Left lung (tissue), 10 donors: Measurements from ENCODE around the gene EML4. TPM values are rescaled to one million over a fixed set of nuclear protein-coding genes. Genes with fewer than 3 reads are reported as not detected.

Experiments used
- ATAC-seq: fragments of 200-7000 bp; cut with Tn5 transposase; one replicate; pipeline ENCODE4 v1.9.1; 2020; ENCODE audit warnings: moderate library complexity
- DNase-seq, 4 donors: peaks; one replicate each; pipeline ENCODE4 v3.0.0-alpha.2; 2013 to 2020
- H3K27ac ChIP-seq, 2 donors: fragments of 200-600 bp; sonication (generic) in 1 of 2; one replicate each; pipeline versions ENCODE4 v1.5.0 to v1.8.0; 2020 to 2021
- H3K27me3 ChIP-seq, 2 donors: fragments of 200-600 bp; sonication (generic) in 1 of 2; one replicate each; pipeline versions ENCODE4 v1.5.0 to v1.8.0; 2020 to 2021
- H3K36me3 ChIP-seq, 2 donors: fragments of 200-600 bp; sonication (generic) in 1 of 2; one replicate each; pipeline versions ENCODE4 v1.5.0 to v1.8.0; 2020 to 2021
- H3K4me1 ChIP-seq, 2 donors: fragments of 200-600 bp; one replicate each; pipeline ENCODE4 v1.8.0; 2021
- H3K4me3 ChIP-seq, 2 donors: fragments of 200-600 bp; sonication (generic) in 1 of 2; one replicate each; pipeline versions ENCODE4 v1.5.0 to v1.8.0; 2020 to 2021; ENCODE audit warnings: mild to moderate bottlenecking in 1 of 2
- H3K9me3 ChIP-seq, 2 donors: fragments of 200-600 bp; sonication (generic) in 1 of 2; one replicate each; pipeline versions ENCODE4 v1.5.0 to v1.8.0; 2020 to 2021
- intact Hi-C, 2 donors: fragments of 100-400 bp; cut with DNase I; formaldehyde crosslinking; loops; one replicate each; pipeline versions ENCODE4 v1.11.2 to v1.14.2; 2022
- polyA plus RNA-seq, 6 donors: library from polyadenylated mRNA; unstranded; fragments of 120-200 nt; gene quantifications; one replicate each; pipeline ENCODE4 v1.2.1, GENCODE V29; 2013; ENCODE audit not compliant: insufficient read length in 6 of 6
- total RNA-seq, 2 donors: library from RNA; stranded (reverse); fragmentation: NEBNext Ultra II Directional; extraction: Animal tissue kit (Norgen Biotek cat#: 25700); gene quantifications; one replicate each; pipeline ENCODE4 v1.2.1, GENCODE V29; 2021
- TF ChIP-seq, protein P1 (sequence below), 2 donors: fragments of 200-600 bp; sonication (generic) in 1 of 2; IDR thresholded peaks; one replicate each; pipeline versions ENCODE4 v1.5.0 to v1.8.0; 2021; ENCODE audit warnings: antibody characterized with exemption in 2 of 2
- donor health status: DM: no; HTN: yes; CAD: no.
- donor health status: DM: no; HTN: no; CAD: no.

EML4 gene
- total and polyA plus RNA-seq, 8 donors: 77.5 to 110 (median 89.5) TPM

DNA sequence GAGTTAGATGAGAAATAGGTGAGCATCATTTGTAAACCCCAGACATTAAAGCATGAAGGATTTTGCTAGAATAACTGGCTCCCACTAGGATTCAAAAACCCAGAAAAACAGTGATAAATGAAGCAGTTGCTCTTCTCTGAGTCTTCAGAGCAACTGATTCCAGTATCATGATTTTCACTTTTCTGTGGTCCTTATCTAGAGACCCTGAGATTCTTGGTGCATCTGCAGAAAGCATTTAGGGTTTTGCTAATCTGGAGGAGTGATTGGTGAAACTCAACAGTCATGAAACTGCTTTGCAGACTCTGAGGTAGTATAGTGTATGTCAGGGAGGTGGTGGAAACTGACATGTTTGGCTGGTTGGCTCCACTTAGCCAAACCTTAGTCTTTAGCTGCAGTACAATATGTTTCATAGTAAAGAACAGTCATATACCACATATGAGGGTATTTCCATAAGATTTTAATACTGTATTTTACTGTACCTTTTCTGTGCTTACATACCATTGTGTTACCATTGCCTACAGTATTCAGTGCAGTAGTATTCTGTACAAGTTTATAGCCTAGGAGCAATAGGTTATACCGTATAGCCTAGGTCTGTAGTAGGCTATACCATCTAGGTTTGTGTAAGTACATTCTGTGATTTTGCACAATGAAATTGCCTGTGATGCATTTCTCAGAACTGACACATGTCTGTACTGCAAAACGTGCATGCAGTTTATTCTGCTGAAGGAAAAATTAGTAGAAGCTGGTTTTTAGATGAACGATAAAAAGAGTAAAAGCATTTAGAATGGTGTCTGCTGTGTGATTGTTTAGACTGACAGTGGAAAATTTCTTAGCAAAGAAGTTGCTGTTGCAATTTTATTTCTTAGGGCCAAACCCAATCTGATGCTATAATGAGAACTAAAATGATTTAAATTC lies 23.8 kb downstream of the EML4 start:
- intact Hi-C loops: no loop called here
- Histone ChIP-seq H3K27ac (peak overlapping the region; percentile 37 to 41), H3K4me1 (peaks cover 24 to 48% of the 10 kb centered on the region in 2 donors), H3K27me3 (no peaks in the 10 kb centered on the region), H3K4me3 (no peak overlapping the region), H3K36me3 (no peaks in the 10 kb centered on the region), H3K9me3 (no peaks in the 10 kb centered on the region)
- ATAC-seq (no peak), DNase-seq (no peak)
- TF ChIP-seq, protein P1, sequence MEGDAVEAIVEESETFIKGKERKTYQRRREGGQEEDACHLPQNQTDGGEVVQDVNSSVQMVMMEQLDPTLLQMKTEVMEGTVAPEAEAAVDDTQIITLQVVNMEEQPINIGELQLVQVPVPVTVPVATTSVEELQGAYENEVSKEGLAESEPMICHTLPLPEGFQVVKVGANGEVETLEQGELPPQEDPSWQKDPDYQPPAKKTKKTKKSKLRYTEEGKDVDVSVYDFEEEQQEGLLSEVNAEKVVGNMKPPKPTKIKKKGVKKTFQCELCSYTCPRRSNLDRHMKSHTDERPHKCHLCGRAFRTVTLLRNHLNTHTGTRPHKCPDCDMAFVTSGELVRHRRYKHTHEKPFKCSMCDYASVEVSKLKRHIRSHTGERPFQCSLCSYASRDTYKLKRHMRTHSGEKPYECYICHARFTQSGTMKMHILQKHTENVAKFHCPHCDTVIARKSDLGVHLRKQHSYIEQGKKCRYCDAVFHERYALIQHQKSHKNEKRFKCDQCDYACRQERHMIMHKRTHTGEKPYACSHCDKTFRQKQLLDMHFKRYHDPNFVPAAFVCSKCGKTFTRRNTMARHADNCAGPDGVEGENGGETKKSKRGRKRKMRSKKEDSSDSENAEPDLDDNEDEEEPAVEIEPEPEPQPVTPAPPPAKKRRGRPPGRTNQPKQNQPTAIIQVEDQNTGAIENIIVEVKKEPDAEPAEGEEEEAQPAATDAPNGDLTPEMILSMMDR (IDR thresholded peaks at IDR 0.05): no peak

DNA sequence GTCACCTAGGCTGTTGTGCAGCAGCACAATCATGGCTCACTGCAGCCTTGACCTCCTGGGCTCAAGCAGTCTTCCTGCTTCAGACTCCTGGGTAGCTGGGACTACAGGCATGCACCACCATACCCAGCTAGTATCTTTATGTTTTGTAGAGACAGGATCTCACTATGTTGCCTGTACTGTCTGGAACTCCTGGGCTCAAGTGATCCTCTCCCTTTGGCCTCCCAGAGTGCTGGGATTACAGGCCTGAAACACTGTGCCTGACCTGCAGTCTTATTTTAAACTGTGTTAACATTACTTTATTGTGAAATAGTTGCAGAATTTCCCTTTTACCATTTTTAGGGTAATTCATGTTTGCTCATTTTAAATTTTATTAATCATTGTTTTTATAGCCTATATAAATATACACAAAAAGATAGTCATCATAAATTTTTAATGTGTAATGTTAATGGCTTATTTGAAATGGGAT lies 24.6 kb downstream of the EML4 start:
- Histone ChIP-seq H3K4me1 (peaks cover 24 to 54% of the 10 kb centered on the region in 2 donors), H3K27me3 (no peaks in the 10 kb centered on the region)
- peak; percentile 41 for ATAC-seq

DNA sequence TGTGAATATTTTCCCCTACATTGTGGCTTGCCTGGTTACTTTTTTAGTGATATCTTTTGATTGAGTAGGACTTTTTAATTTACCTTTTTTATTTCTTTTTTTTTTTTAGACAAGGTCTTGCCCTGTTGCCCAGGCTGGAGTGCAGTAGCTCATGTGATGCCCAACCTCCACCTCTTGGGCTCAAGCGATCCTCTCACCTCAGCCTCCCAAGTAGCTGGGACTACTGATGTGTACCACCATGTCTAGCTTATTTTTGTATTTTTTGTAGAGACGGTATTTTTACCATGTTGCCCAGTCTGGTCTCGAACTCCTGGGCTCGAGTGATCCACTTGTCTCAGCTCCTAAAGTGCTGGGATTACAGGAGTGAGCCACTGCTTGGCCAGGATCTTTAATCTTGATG lies 25.3 kb downstream of the EML4 start:
- Histone ChIP-seq H3K4me3 (no peak overlapping the region), H3K4me1 (peaks cover 24 to 61% of the 10 kb centered on the region in 2 donors), H3K36me3 (no peaks in the 10 kb centered on the region), H3K27ac (peak overlapping the region in 1 of 2 donors; percentile 37), H3K27me3 (no peaks in the 10 kb centered on the region), H3K9me3 (no peaks in the 10 kb centered on the region)
- intact Hi-C loops: no loop called here
- DNase-seq (no peak), ATAC-seq (no peak)
- TF ChIP-seq, protein P1 (IDR thresholded peaks at IDR 0.05): no peak

More for the DNA sequence above, 24.6 kb downstream of the EML4 start:
- no peak overlapping the region for H3K4me3 ChIP-seq
- H3K27ac ChIP-seq: peak overlapping the region; percentile 37 to 41
- DNase-seq: no peak
- intact Hi-C loops: no loop called here
- H3K9me3 ChIP-seq: no peaks in the 10 kb centered on the region
- TF ChIP-seq, protein P1 (IDR thresholded peaks at IDR 0.05): no peak
- H3K36me3 ChIP-seq: no peaks in the 10 kb centered on the region

DNA sequence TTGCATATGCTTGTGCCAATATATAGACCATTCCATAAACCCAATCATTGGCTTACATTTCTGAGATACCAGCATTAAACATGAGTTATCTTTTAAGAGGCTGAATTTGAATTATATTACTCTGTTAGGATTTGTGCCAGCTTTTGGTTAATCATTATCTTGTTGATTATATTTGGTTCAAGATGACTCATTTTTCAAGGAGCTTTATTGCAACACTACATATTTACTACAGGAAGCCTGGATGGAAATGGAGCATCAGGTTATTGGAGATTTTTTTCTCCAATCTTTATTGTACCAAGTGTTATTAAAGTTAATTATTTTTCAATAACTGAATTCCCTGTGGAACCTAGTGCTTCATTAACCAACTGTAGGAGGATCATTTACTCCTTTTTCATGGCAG lies 26.4 kb downstream of the EML4 start:
- DNase-seq (no peak), ATAC-seq (peak; percentile 18)
- H3K27ac ChIP-seq: peak overlapping the region in 1 of 2 donors; percentile 16
- H3K27me3 ChIP-seq: no peaks in the 10 kb centered on the region
- TF ChIP-seq, protein P1 (IDR thresholded peaks at IDR 0.05): no peak
- no peak overlapping the region for H3K4me3 ChIP-seq
- H3K9me3 ChIP-seq: no peaks in the 10 kb centered on the region
- H3K36me3 ChIP-seq: no peaks in the 10 kb centered on the region
- intact Hi-C loops: no loop called here
- peaks cover 24 to 66% of the 10 kb centered on the region in 2 donors for H3K4me1 ChIP-seq

DNA sequence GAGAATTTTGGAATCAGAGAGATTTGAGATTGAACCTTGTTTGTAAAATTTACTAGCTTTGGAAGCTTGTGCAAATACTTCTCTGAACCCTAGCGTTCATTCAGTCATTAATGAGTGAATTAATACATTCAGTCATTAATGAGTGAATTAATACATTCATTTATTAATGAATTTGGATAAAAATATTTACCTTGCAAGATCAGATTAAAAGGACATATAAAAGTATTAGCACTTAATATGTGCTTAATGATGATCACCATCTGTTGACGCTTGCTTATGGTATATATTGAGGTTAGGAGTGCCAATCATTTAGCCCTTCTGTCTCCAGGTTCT lies 26.9 kb downstream of the EML4 start:
- TF ChIP-seq, protein P1 (IDR thresholded peaks at IDR 0.05): no peak
- Histone ChIP-seq H3K4me1 (peaks cover 24 to 71% of the 10 kb centered on the region in 2 donors), H3K36me3 (no peaks in the 10 kb centered on the region), H3K9me3 (no peaks in the 10 kb centered on the region), H3K27ac (peak overlapping the region; percentile 16 to 62), H3K27me3 (no peaks in the 10 kb centered on the region), H3K4me3 (no peak overlapping the region)
- intact Hi-C loops: no loop called here
- no peak for DNase-seq
- no peak for ATAC-seq
